Karpas-422 (cell line): ENCODE measurements around the gene EFNB1. TPM values are rescaled to one million over a fixed set of nuclear protein-coding genes. Genes with fewer than 3 reads are reported as not detected.

Source experiments
- DNase-seq: peaks from one replicate; pipeline ENCODE4 v3.0.0-alpha.2; 2015
- H2AFZ ChIP-seq: fragments of 200-600 bp; sonication (generic); 2 replicates; pipeline ENCODE4 v1.6.1; 2014; ENCODE audit warnings: antibody characterized with exemption, low read length, mixed read lengths
- H3K27ac ChIP-seq: fragments of 200-600 bp; sonication (generic); 2 replicates; pipeline ENCODE4 v1.5.1; 2014; ENCODE audit warnings: mild to moderate bottlenecking, low read length, moderate library complexity
- H3K27me3 ChIP-seq: fragments of 200-600 bp; sonication (generic); 2 replicates; pipeline ENCODE4 v1.6.1; 2014; ENCODE audit warnings: low read length, mixed read lengths
- H3K36me3 ChIP-seq: fragments of 200-600 bp; sonication (generic); 2 replicates; pipeline ENCODE4 v1.6.1; 2014; ENCODE audit warnings: low read length, mixed read lengths; ENCODE audit not compliant: insufficient read depth
- H3K4me1 ChIP-seq: fragments of 200-600 bp; sonication (generic); 2 replicates; pipeline ENCODE4 v1.6.1; 2014; ENCODE audit warnings: mild to moderate bottlenecking, low read length, mixed read lengths
- H3K4me2 ChIP-seq: fragments of 200-600 bp; sonication (generic); 2 replicates; pipeline ENCODE4 v1.6.1; 2014; ENCODE audit warnings: low read length, low read depth, mild to moderate bottlenecking; ENCODE audit not compliant: poor library complexity, severe bottlenecking
- H3K4me3 ChIP-seq: fragments of 200-600 bp; sonication (generic); 2 replicates; pipeline ENCODE4 v1.5.1; 2014; ENCODE audit warnings: mild to moderate bottlenecking, antibody characterized with exemption, low read length, mixed read lengths
- H3K79me2 ChIP-seq: fragments of 200-600 bp; sonication (generic); 2 replicates; pipeline ENCODE4 v1.6.1; 2014; ENCODE audit warnings: mild to moderate bottlenecking, low read length, mixed read lengths
- H3K9ac ChIP-seq: fragments of 200-600 bp; sonication (generic); 2 replicates; pipeline ENCODE4 v1.6.0; 2014; ENCODE audit warnings: low read length
- H3K9me2 ChIP-seq: fragments of 200-600 bp; sonication (generic), shearing (Covaris generic); replicated peaks from 2 replicates; pipeline ENCODE4 v1.6.0; 2014; ENCODE audit warnings: mild to moderate bottlenecking, low read length, moderate library complexity; ENCODE audit not compliant: insufficient read depth
- H3K9me3 ChIP-seq: fragments of 300-700, 200-600 bp; sonication (generic); 2 replicates; pipeline ENCODE4 v1.6.1; 2014; ENCODE audit warnings: low read length, mixed read lengths
- H4K20me1 ChIP-seq: fragments of 200-600 bp; sonication (generic); 2 replicates; pipeline ENCODE4 v1.6.1; 2014; ENCODE audit warnings: mild to moderate bottlenecking, antibody characterized with exemption, low read length, low read depth; ENCODE audit not compliant: insufficient read depth
- total RNA-seq: library from RNA; depleted of rRNA; stranded (reverse); fragments of >200 nt; shearing (Covaris generic); gene quantifications from 2 replicates; pipeline ENCODE4 v1.2.3, GENCODE V29; 2014; ENCODE audit warnings: low replicate concordance

Gene EFNB1
- total RNA-seq, 1 experiment from 2014 or later = 0.67 TPM

- Histone ChIP-seq H3K9me3 (no peaks in the 10 kb centered on the region), H3K4me2 (no peak overlapping the region), H2AFZ (no peak overlapping the region), H3K79me2 (no peaks in the 10 kb centered on the region), H3K4me1 (peaks cover 7% of the 10 kb centered on the region), H4K20me1 (no peaks in the 10 kb centered on the region), H3K27me3 (no peaks in the 10 kb centered on the region), H3K4me3 (no peak overlapping the region), H3K9me2 (no peaks in the 10 kb centered on the region), H3K9ac (no peak overlapping the region), H3K27ac (no peak overlapping the region), H3K36me3 (no peaks in the 10 kb centered on the region)
- DNase-seq = no peak
Measured at GRCh38 chrX:68824152-68824433, 4.7 kb upstream of the EFNB1 start.

GRCh38 chrX:68824565-68825125 is 4.2 kb upstream of the EFNB1 start:
- Histone ChIP-seq H3K4me2 (no peak overlapping the region), H2AFZ (no peak overlapping the region), H3K9me3 (no peaks in the 10 kb centered on the region), H3K27me3 (no peaks in the 10 kb centered on the region), H3K36me3 (no peaks in the 10 kb centered on the region), H3K9me2 (no peaks in the 10 kb centered on the region), H3K27ac (no peak overlapping the region), H3K4me3 (no peak overlapping the region), H3K79me2 (no peaks in the 10 kb centered on the region), H3K9ac (no peak overlapping the region), H3K4me1 (peaks cover 10% of the 10 kb centered on the region), H4K20me1 (no peaks in the 10 kb centered on the region)
- no peak for DNase-seq

- Histone ChIP-seq H2AFZ (no peak overlapping the region), H3K4me3 (no peak overlapping the region), H3K4me2 (no peak overlapping the region), H3K36me3 (no peaks in the 10 kb centered on the region), H3K9ac (no peak overlapping the region), H3K9me3 (no peaks in the 10 kb centered on the region), H3K9me2 (no peaks in the 10 kb centered on the region), H3K27ac (no peak overlapping the region), H3K27me3 (no peaks in the 10 kb centered on the region), H4K20me1 (no peaks in the 10 kb centered on the region), H3K4me1 (peaks cover 10% of the 10 kb centered on the region), H3K79me2 (no peaks in the 10 kb centered on the region)
- no peak for DNase-seq
Measured at GRCh38 chrX:68826113-68826980, 2.5 kb upstream of the EFNB1 start.

GRCh38 chrX:68827256-68827655 is 1.6 kb upstream of the EFNB1 start:
- Histone ChIP-seq H3K36me3 (no peaks in the 10 kb centered on the region), H3K79me2 (no peaks in the 10 kb centered on the region), H4K20me1 (no peaks in the 10 kb centered on the region), H3K27ac (no peak overlapping the region), H3K4me2 (no peak overlapping the region), H3K9ac (no peak overlapping the region), H3K9me2 (no peaks in the 10 kb centered on the region), H3K4me3 (no peak overlapping the region), H3K9me3 (no peaks in the 10 kb centered on the region), H3K27me3 (no peaks in the 10 kb centered on the region), H3K4me1 (peaks cover 10% of the 10 kb centered on the region), H2AFZ (no peak overlapping the region)
- no peak for DNase-seq

- Histone ChIP-seq H2AFZ (peak overlapping the region; percentile 38; the same call in 1 of the 2 replicates), H3K9me3 (no peaks in the 10 kb centered on the region), H3K27ac (no peak overlapping the region), H3K27me3 (no peaks in the 10 kb centered on the region), H3K4me3 (peak overlapping the region; percentile 70), H3K9ac (peak overlapping the region; percentile 70), H3K36me3 (no peaks in the 10 kb centered on the region), H3K4me1 (peaks cover 10% of the 10 kb centered on the region), H4K20me1 (no peaks in the 10 kb centered on the region), H3K79me2 (no peaks in the 10 kb centered on the region), H3K4me2 (peak overlapping the region; percentile 76), H3K9me2 (no peaks in the 10 kb centered on the region)
- peak; percentile 91 for DNase-seq
Measured at GRCh38 chrX:68827848-68828624, 785 bp upstream of the EFNB1 start.

- H3K36me3 ChIP-seq = no peaks in the 10 kb centered on the region
- no peak overlapping the region for H3K27ac ChIP-seq
- H3K4me3 ChIP-seq = peak overlapping the region; percentile 70
- H3K4me1 ChIP-seq = peaks cover 12% of the 10 kb centered on the region
- no peak for DNase-seq
- no peaks in the 10 kb centered on the region for H3K27me3 ChIP-seq
- H3K9me2 ChIP-seq = no peaks in the 10 kb centered on the region
- no peaks in the 10 kb centered on the region for H3K79me2 ChIP-seq
- H3K9me3 ChIP-seq = no peaks in the 10 kb centered on the region
- H4K20me1 ChIP-seq = no peaks in the 10 kb centered on the region; the same call in 1 of the 2 replicates
- no peak overlapping the region for H2AFZ ChIP-seq
- H3K9ac ChIP-seq = peak overlapping the region; percentile 74; the same call in 1 of the 2 replicates
- H3K4me2 ChIP-seq = peak overlapping the region; percentile 76
Measured at GRCh38 chrX:68829582-68830418, 979 bp downstream of the EFNB1 start.

- no peak overlapping the region for H2AFZ ChIP-seq
- no peak overlapping the region for H3K27ac ChIP-seq
- H3K9me3 ChIP-seq = no peaks in the 10 kb centered on the region
- H3K27me3 ChIP-seq = no peaks in the 10 kb centered on the region
- H3K4me3 ChIP-seq = no peak overlapping the region
- no peak overlapping the region for H3K4me2 ChIP-seq
- peaks cover 12% of the 10 kb centered on the region for H3K4me1 ChIP-seq
- no peaks in the 10 kb centered on the region for H3K79me2 ChIP-seq
- no peak for DNase-seq
- no peaks in the 10 kb centered on the region for H3K36me3 ChIP-seq
- H3K9me2 ChIP-seq = no peaks in the 10 kb centered on the region
- no peaks in the 10 kb centered on the region; the same call in 1 of the 2 replicates for H4K20me1 ChIP-seq
- H3K9ac ChIP-seq = no peak overlapping the region
Measured at GRCh38 chrX:68830419-68831404, 1.9 kb downstream of the EFNB1 start.
